IPS-20b (cell line): ENCODE results near the gene TCP10L.
"Not testable (repeated sequence)": the region's sequence is repeated elsewhere in the genome, so short reads cannot be mapped to it uniquely, and the experiment has no call there.

ENCODE experiments used
- H3K27ac ChIP-seq: one replicate; pipeline ENCODE4 v1.5.1; 2013; ENCODE audit warnings: low read length
- H3K27me3 ChIP-seq: 2 replicates; pipeline ENCODE4 v1.6.1; 2013; ENCODE audit warnings: mild to moderate bottlenecking, low read length, inconsistent platforms; ENCODE audit not compliant: insufficient read depth
- H3K36me3 ChIP-seq: 2 replicates; pipeline ENCODE4 v1.6.1; 2013; ENCODE audit warnings: low read depth, mild to moderate bottlenecking, inconsistent platforms, low read length, moderate library complexity; ENCODE audit not compliant: insufficient read depth
- H3K4me1 ChIP-seq: 2 replicates; pipeline ENCODE4 v1.6.1; 2013; ENCODE audit warnings: mild to moderate bottlenecking, control low read depth, inconsistent platforms, low read length, moderate library complexity; ENCODE audit not compliant: insufficient read depth
- H3K4me3 ChIP-seq: 2 replicates; pipeline ENCODE4 v1.5.1; 2013; ENCODE audit warnings: mild to moderate bottlenecking, low read length, inconsistent platforms
- H3K9ac ChIP-seq: 2 replicates; pipeline ENCODE4 v1.6.1; 2013; ENCODE audit warnings: low read depth, mild to moderate bottlenecking, inconsistent platforms, low read length, moderate library complexity
- H3K9me3 ChIP-seq: 2 replicates; pipeline ENCODE4 v1.6.1; 2013; ENCODE audit warnings: mild to moderate bottlenecking, low read depth, low read length, inconsistent platforms; ENCODE audit not compliant: insufficient read depth

Gene TCP10L, protein sequence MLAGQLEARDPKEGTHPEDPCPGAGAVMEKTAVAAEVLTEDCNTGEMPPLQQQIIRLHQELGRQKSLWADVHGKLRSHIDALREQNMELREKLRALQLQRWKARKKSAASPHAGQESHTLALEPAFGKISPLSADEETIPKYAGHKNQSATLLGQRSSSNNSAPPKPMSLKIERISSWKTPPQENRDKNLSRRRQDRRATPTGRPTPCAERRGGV

DNA sequence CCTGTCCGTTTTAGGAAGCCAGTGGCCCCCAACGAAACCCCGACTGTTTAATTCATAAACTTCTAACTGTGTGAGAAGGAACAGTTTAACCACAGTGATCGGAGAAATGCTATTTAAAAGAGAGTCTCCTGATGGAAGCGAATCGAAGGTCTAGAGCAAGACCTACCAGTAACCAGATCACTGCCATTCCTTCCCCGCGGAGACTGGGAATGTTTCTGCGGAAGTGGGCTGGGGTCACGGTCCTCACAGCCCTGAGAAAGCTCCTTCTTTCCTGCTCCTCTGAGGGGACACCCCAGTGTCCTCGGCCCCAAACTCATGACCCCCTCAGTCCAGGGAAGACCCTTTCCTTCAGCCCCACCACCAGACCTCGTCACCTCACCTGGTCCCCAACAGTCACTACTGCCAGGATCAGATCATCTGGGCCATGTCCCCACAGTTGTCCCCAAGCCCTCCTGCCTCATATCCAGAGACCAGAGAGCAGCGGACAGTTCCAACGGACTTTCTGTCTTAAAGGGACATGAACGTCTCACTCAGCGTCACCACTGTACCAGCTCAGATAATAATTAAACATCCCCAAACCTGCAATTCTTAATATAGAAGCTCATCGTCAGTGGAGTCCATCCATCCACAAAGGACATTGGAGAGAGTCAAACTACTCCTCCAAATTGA lies at the start of gene TCP10L:
TCP10L (minus strand) TSS at position 482 of the 669 bp plus-strand sequence. CDS start 1,219 bp downstream, outside the sequence.
- Histone ChIP-seq H3K27me3 (no peaks in the 10 kb centered on the region), H3K4me3 (no peak within 1 kb of the TSS), H3K4me1 (no peaks in the 10 kb centered on the region), H3K9me3 (no peaks in the 10 kb centered on the region), H3K36me3 (no peaks in the 10 kb centered on the region), H3K9ac (no peak within 1 kb of the TSS), H3K27ac (no peak within 1 kb of the TSS)

DNA sequence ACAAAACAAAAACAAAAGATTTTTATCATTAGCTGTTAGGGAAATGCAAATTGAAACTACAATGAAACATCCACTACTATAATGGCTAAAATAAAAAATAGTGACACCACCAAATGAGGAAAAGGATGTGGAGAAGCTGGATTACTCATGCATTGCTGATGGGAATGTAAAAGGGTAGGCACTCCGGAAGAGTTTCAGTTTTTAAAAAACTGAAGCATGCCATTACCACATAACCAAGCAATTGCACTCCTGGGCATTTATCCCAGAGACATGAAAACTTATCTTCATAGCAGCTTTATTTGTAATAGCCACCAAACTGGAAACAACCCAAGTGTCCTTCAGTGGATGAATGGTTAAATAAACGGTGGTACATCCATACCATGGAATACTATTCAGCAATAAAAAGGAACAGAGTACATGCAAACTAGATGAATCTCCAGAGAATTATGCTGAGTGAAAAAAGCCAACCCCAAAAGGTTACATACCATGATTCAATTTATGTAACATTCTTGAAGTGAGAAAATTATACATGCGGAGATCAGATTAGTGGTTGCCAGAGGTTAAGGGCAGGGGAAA lies 41.4 kb upstream of the TCP10L start:
- Histone ChIP-seq H3K4me1 (no peaks in the 10 kb centered on the region), H3K9me3 (no peaks in the 10 kb centered on the region; the same call in 1 of the 2 replicates), H3K36me3 (no peaks in the 10 kb centered on the region; the same call in 1 of the 2 replicates)

DNA sequence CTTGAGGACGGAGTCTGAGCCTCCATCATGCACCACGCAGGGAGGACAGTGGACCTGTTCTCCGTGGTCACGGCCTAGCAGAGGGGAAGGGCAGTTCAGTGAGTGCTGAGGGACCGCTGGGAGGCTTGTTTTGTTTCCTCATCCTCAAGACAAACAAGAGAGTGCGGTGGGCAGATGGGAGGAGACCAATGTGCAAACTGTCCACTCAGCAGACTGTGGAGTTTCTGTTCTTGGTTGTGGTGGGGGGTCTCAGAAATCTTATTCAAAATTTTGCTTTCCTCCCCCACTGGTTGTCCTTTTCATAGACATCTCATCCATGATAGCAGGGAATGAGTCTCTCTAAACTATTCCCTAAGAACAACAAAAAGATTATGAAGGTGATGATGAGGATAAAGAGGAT lies 32.9 kb upstream of the TCP10L start:
- not testable (repeated sequence) for H3K4me1 ChIP-seq, H3K36me3 ChIP-seq, H3K4me3 ChIP-seq, H3K9me3 ChIP-seq, H3K9ac ChIP-seq, H3K27me3 ChIP-seq, H3K27ac ChIP-seq

More for the DNA sequence above, 41.4 kb upstream of the TCP10L start:
- Histone ChIP-seq H3K27ac (no peak overlapping the region), H3K4me3 (no peak overlapping the region), H3K27me3 (no peaks in the 10 kb centered on the region), H3K9ac (no peak overlapping the region)

DNA sequence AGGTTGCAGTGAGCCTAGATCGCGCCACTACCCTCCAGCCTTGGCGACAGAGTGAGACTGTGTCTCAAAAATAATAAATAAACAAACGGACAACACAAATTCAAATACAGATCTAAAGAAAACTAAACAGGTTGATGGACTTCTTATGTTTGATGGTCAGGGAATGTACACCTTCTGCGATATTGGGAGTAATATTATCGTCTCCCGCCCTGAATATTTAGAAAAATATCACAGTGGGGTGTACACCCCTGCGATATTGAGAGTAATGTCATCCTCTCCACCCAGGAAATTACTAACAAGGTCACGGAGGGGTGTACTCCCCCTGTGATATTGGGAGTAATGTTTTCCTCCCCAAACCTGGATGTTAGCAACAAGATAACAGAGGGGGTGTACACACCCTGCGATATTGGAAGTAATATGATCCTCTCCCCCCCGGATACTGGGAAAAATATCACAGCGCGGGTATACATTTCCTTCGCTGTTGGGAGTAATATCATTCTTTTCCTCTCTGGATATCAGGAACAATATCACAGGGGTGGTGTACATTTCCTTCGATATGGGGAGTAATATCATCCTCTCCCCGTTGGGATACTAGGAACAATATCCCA lies 28.2 kb upstream of the TCP10L start:
- Histone ChIP-seq H3K4me3 (peak overlapping the region; percentile 86), H3K27ac (peak overlapping the region; percentile 44), H3K9me3 (no peaks in the 10 kb centered on the region), H3K36me3 (peaks cover 13% of the 10 kb centered on the region), H3K9ac (peak overlapping the region; percentile 94; the same call in 1 of the 2 replicates), H3K4me1 (no peaks in the 10 kb centered on the region), H3K27me3 (no peaks in the 10 kb centered on the region)

DNA sequence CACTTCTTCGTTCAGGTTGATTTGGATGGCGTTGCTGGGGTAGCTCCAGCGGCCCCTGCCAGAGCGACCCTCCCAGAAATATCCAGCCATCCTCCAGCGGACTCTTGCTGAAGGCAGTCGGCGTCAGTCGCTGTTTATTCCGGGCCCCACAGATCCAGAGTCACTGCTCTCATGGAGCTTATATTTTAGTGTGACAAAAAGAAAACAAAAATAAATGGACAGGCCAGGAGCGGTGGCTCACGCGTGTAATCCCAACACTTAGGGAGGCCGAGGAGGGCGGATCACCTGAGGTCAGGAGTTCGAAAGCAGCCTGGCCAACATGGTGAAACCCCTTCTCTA lies 27.6 kb upstream of the TCP10L start:
- Histone ChIP-seq H3K4me3 (peak overlapping the region; percentile 86), H3K36me3 (peaks cover 19% of the 10 kb centered on the region), H3K27ac (peak overlapping the region; percentile 44), H3K27me3 (no peaks in the 10 kb centered on the region), H3K9ac (peak overlapping the region; percentile 94), H3K4me1 (no peaks in the 10 kb centered on the region), H3K9me3 (no peaks in the 10 kb centered on the region)

DNA sequence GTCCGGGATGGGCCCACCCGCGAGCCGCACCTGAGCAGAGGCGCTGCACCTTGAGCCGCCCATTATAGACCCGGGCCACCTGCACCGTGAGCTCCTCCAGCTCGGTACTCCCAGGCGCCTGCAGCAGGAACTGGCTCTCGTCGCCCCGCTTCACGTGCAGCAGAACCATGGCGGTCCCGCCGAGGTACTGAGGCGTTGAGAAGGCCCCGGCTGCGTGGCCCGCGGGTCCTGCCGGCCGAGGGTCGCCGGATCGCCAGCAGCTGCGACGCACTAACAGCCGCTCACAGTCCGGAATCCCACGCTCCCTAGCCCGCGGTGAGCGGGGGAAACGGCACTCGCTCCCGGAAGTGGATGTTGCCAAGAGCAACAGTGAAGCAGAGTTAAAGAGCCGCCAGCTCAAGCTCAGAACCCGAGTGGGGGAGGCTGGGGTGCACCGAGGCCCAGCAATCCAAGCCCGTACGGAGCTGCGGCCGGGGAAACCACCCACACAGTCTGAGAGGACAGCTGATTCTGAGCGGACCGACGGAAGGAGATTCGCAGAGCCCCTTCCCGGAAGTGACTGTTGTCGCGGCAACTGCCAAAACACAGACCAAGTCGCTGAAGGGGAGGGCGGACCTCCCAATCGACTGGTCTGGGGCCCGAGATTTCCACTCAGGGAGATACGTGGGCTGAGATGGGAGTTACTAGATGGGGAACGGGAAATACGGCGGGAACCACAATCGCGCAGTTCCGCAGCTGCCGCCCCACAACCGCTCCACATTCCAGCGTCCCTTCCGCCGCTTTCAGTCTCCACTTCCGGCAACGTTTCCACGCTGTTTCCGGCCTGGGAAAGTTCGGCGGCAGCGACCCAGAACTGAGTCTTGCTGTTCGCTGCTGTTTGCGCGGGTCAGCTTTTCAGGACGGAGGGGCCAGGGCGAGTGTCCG lies 27.0 kb upstream of the TCP10L start, which contains the start of gene CFAP298:
CFAP298 (minus strand) TSS at position 303 of the 924 bp plus-strand sequence; CDS start at position 169, 134 bp downstream.
- Histone ChIP-seq H3K27me3 (no peaks in the 10 kb centered on the region), H3K27ac (peak within 1 kb of the TSS; percentile 44), H3K9ac (peak within 1 kb of the TSS; percentile 94), H3K9me3 (no peaks in the 10 kb centered on the region), H3K4me1 (no peaks in the 10 kb centered on the region), H3K4me3 (peak within 1 kb of the TSS; percentile 86), H3K36me3 (peaks cover 26% of the 10 kb centered on the region)

DNA sequence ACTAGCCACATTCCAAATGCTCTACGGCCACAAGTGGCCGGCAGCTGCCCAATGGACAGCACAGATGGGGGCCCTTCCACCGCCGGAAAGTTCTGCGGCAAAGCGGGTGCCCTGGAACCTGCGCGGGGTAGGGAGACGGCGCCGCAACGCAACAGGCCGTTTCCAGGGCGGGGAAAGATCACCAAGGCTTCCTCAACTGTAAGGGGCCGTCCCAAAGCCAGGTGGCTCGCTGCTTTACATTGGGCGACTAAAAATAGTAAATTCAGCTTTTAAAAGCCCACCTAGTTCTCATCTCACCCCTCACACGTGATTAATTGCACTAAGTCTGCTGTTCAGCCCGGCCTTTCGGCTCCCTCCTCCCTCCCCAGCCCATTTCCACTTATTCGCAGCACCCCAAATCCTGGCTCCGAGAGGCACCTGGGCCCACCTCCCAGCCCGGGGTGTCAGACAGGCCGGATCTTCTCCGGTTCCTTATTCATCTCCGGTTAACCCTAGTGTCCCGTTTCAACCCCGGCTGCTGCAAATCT lies 26.2 kb upstream of the TCP10L start:
- H3K4me3 ChIP-seq = peak overlapping the region; percentile 86
- peak overlapping the region; percentile 44 for H3K27ac ChIP-seq
- H3K9me3 ChIP-seq = no peaks in the 10 kb centered on the region
- no peaks in the 10 kb centered on the region for H3K27me3 ChIP-seq
- peak overlapping the region; percentile 94 for H3K9ac ChIP-seq
- peaks cover under 1% of the 10 kb centered on the region; the same call in 1 of the 2 replicates for H3K4me1 ChIP-seq
- peaks cover 33% of the 10 kb centered on the region for H3K36me3 ChIP-seq

DNA sequence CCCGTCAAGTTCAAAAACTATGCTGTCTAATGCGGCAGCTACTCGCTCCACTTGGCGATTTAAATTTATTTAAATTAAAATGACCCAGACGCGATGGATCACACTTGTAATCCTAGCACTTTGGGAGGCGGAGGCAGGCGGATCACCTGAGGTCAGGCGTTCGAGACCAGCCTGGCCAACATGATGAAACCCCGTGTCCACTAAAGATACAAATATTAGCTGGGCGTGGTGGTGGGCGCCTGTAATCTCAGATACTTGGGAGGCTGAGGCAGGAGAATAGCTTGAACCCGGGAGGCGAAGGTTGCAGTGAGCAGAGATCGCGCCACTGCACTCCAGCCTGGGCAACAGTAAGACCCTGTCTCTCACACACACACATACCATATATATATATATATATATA lies 25.6 kb upstream of the TCP10L start:
- not testable (repeated sequence) for H3K4me1 ChIP-seq, H3K27me3 ChIP-seq, H3K27ac ChIP-seq, H3K9ac ChIP-seq, H3K9me3 ChIP-seq
- Histone ChIP-seq H3K36me3 (peaks cover 39% of the 10 kb centered on the region), H3K4me3 (peak overlapping the region; percentile 58; the same call in 1 of the 2 replicates)

DNA sequence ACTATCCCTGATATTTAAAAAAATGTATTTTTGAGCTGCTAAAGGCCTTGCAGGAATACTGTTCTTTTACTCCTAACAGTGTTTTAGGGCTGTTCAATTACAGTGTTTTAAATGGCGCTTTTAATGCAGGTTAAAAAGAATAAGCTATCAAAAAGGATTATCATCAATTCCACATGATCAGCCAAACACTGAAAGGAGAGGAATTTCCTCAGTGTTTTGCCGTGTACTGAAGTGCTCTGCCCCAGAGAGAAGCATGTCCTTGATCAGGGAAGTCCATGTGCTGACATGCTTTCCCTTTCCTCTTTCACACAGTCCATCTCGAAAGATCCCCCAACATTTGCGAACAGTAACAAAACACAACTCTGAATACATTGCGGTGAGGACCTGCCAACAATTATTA lies 23.5 kb upstream of the TCP10L start:
- H3K4me3 ChIP-seq = no peak overlapping the region
- no peak overlapping the region for H3K9ac ChIP-seq
- H3K27ac ChIP-seq = no peak overlapping the region
- no peaks in the 10 kb centered on the region for H3K9me3 ChIP-seq
- no peaks in the 10 kb centered on the region for H3K27me3 ChIP-seq
- peaks cover 25% of the 10 kb centered on the region for H3K4me1 ChIP-seq
- peaks cover 53% of the 10 kb centered on the region for H3K36me3 ChIP-seq

DNA sequence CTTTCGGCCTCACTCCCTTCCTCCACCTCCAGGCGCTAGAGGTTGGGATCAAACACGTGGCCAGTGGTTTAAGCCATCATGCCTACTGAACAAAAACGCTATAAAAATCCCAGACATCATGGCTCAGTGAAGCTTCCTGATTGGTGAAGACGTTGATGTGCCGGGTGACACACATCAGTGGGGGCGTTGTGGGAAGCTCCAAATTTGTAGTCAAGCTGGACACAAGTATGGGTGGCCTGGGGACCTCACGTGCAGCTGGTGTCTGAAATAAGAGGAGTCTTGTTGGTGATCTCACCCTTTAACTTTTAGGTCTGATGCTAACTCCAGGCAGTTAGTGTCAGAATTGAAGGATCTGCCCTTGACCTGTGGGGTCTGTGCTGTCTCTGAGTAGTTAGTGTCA lies 20.1 kb upstream of the TCP10L start:
- H3K27ac ChIP-seq = peak overlapping the region; percentile 94
- no peaks in the 10 kb centered on the region for H3K9me3 ChIP-seq
- H3K4me1 ChIP-seq = peaks cover 42% of the 10 kb centered on the region

DNA sequence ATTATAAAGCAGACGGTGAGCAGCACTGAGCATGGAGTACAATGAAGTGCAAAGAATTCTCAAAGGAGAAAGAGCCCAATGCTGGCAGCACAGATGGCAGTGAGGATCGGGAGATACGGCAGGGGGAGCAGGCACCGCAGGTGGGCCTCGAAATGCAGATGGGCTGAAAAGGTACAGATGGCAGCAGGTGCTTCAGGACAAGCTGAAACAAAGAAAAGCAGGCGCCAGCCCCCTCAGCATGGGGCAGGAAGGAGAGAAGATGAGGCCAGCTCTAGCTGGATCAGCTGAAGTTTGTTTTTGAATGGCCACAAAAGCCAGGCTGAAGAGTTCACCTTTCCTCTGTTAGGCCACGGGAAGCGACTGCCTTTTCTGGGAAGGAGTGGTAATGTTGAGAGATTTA lies 19.1 kb upstream of the TCP10L start:
- H3K4me1 ChIP-seq = peaks cover 44% of the 10 kb centered on the region
- H3K4me3 ChIP-seq = peak overlapping the region; percentile 50; the same call in 1 of the 2 replicates
- peaks cover 88% of the 10 kb centered on the region for H3K36me3 ChIP-seq
- H3K9ac ChIP-seq = peak overlapping the region; percentile 75
- H3K27me3 ChIP-seq = no peaks in the 10 kb centered on the region
- H3K27ac ChIP-seq = peak overlapping the region; percentile 94
- H3K9me3 ChIP-seq = no peaks in the 10 kb centered on the region

More for the DNA sequence above, 20.1 kb upstream of the TCP10L start:
- H3K27me3 ChIP-seq = no peaks in the 10 kb centered on the region
- peaks cover 82% of the 10 kb centered on the region for H3K36me3 ChIP-seq
- no peak overlapping the region; the same call in 1 of the 2 replicates for H3K4me3 ChIP-seq
- peak overlapping the region; percentile 75; the same call in 1 of the 2 replicates for H3K9ac ChIP-seq
